OCI-LY3 (cell line): Measurements from ENCODE around the gene F2.

Experiments
- EZH2phosphoT487 ChIP-seq: fragments of 200-600 bp; shearing (Covaris generic); IDR thresholded peaks from 2 replicates; pipeline ENCODE4 v1.6.1; 2018; ENCODE audit warnings: antibody characterized with exemption, mixed run types, low read depth
- TF ChIP-seq, protein P1 (sequence below): fragments of 200-600, 300-600 bp; sonication (generic); IDR thresholded peaks from 2 replicates; pipeline ENCODE4 v1.5.1; 2014; ENCODE audit warnings: antibody characterized with exemption, low read length, low read depth

DNA sequence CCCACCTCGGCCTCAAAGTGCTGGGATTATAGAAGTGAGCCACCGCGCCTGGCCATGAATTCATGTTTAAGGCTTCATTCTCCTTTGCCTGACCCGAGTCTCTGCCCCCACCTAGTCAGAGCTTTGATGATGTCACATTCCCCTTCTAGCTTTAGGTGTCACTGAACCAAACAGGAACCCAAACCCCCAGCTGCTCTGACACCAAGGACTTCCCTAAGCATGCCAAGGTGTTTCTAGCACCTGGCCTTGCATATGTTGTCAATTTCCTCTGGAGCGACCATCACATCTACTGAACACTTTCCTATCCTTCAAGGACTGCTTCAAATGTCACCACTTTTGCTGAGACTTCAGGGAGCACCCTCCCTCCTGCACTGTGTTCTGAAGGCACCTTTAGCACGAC, 2.3 kb downstream of the F2 start:
- TF ChIP-seq, protein P1, sequence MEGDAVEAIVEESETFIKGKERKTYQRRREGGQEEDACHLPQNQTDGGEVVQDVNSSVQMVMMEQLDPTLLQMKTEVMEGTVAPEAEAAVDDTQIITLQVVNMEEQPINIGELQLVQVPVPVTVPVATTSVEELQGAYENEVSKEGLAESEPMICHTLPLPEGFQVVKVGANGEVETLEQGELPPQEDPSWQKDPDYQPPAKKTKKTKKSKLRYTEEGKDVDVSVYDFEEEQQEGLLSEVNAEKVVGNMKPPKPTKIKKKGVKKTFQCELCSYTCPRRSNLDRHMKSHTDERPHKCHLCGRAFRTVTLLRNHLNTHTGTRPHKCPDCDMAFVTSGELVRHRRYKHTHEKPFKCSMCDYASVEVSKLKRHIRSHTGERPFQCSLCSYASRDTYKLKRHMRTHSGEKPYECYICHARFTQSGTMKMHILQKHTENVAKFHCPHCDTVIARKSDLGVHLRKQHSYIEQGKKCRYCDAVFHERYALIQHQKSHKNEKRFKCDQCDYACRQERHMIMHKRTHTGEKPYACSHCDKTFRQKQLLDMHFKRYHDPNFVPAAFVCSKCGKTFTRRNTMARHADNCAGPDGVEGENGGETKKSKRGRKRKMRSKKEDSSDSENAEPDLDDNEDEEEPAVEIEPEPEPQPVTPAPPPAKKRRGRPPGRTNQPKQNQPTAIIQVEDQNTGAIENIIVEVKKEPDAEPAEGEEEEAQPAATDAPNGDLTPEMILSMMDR, result no peak
- TF ChIP-seq EZH2phosphoT487, result no peak
